NCI-H187 (cell line): Measurements from ENCODE around the gene FILIP1L.

Experiments
- DNase-seq, 2 experiments: peaks; one replicate each; lab custom pipeline; 2025; lab: John Stamatoyannopoulos, UW

Gene FILIP1L

GRCh38 chr3:99921986-99922385 lies 192.3 kb downstream of the FILIP1L start:
- DNase-seq: no peak

- no peak for DNase-seq
These were observed 193.0 kb downstream of the FILIP1L start for GRCh38 chr3:99921377-99921695.

- no peak for DNase-seq
These were observed 193.6 kb downstream of the FILIP1L start for GRCh38 chr3:99920481-99921376.

GRCh38 chr3:99919694-99920093 lies 194.6 kb downstream of the FILIP1L start:
- no peak for DNase-seq

- no peak for DNase-seq
These were observed 195.6 kb downstream of the FILIP1L start for GRCh38 chr3:99918715-99919114.

GRCh38 chr3:99915906-99916432 lies 198.3 kb downstream of the FILIP1L start:
- no peak for DNase-seq

- DNase-seq: peak in 1 of 2 experiments; percentile 8
These were observed 202.9 kb downstream of the FILIP1L start for GRCh38 chr3:99911433-99911832.

GRCh38 chr3:99910752-99911290 lies 203.5 kb downstream of the FILIP1L start:
- DNase-seq: no peak

- no peak for DNase-seq
These were observed 204.4 kb downstream of the FILIP1L start for GRCh38 chr3:99909714-99910495.

- no peak for DNase-seq
These were observed 206.2 kb downstream of the FILIP1L start for GRCh38 chr3:99907959-99908544.

- DNase-seq: no peak
These were observed 210.4 kb downstream of the FILIP1L start for GRCh38 chr3:99903869-99904268.

- no peak for DNase-seq
These were observed 212.2 kb downstream of the FILIP1L start for GRCh38 chr3:99902091-99902490.

GRCh38 chr3:99901200-99901926 lies 212.9 kb downstream of the FILIP1L start:
- no peak for DNase-seq

- DNase-seq: no peak
These were observed 214.1 kb downstream of the FILIP1L start for GRCh38 chr3:99900248-99900647.

GRCh38 chr3:99899603-99900002 lies 214.7 kb downstream of the FILIP1L start:
- DNase-seq: no peak

GRCh38 chr3:99896482-99896881 lies 217.8 kb downstream of the FILIP1L start:
- no peak for DNase-seq

GRCh38 chr3:99895703-99896441 lies 218.4 kb downstream of the FILIP1L start:
- no peak for DNase-seq

GRCh38 chr3:99895131-99895696 lies 219.1 kb downstream of the FILIP1L start:
- no peak for DNase-seq

- no peak for DNase-seq
These were observed 222.0 kb downstream of the FILIP1L start for GRCh38 chr3:99892332-99892731.

GRCh38 chr3:99891610-99892285 lies 222.6 kb downstream of the FILIP1L start:
- no peak for DNase-seq
